ENCODE measurements around the gene ITSN1. TPM values are rescaled to one million over a fixed set of nuclear protein-coding genes. Genes with fewer than 3 reads are reported as not detected.

Gene ITSN1
- total RNA-seq, 1 experiment from 2014 or later: 88.5 TPM

- peaks cover 12% of the 10 kb centered on the region for H3K4me1 Mint-ChIP-seq (ENCODE audit: low read depth, unreplicated experiment)
- H3K27me3 ChIP-seq (replicated peaks; ENCODE audit: control insufficient read depth, insufficient read depth, low read length): no peaks in the 10 kb centered on the region
- ChIA-PET CTCF (interaction anchor here (0.6 kb wide), 1 partner anchor 698 kb away, joined by 3 read pairs; no protein-coding TSS in a partner anchor), POLR2A (no interaction called here)
- intact Hi-C loops (cut with micrococcal nuclease; ENCODE audit: unreplicated experiment): no loop called here
- H3K4me3 Mint-ChIP-seq (ENCODE audit: unreplicated experiment): no peak overlapping the region
- no peaks in the 10 kb centered on the region for H3K27me3 Mint-ChIP-seq (ENCODE audit: insufficient read depth, unreplicated experiment)
- no peaks in the 10 kb centered on the region for H3K36me3 ChIP-seq (ENCODE audit: control insufficient read depth, insufficient read depth, low read length)
- H3K4me1 ChIP-seq: peaks cover 10% of the 10 kb centered on the region; the same call in 1 of the 2 replicates
- no peaks in the 10 kb centered on the region for H3K9me3 ChIP-seq
- no peaks in the 10 kb centered on the region for H3K9me3 Mint-ChIP-seq (ENCODE audit: unreplicated experiment)
- TF ChIP-seq CTCF (IDR thresholded peaks at IDR 0.05; ENCODE audit: insufficient read depth in 1 of 2, low read depth in 1 of 2, low read length in 1 of 2, severe bottlenecking in 1 of 2, unreplicated experiment in 1 of 2): no peak
- BruUV-seq (replicated peaks): no TSS peak
- no peak overlapping the region for H3K4me3 ChIP-seq (ENCODE audit: low read depth, low read length)
- no peak overlapping the region for H3K27ac Mint-ChIP-seq (ENCODE audit: unreplicated experiment)
- DNase-seq: no peak
- peaks cover 26% of the 10 kb centered on the region for H3K36me3 Mint-ChIP-seq (ENCODE audit: insufficient read depth, unreplicated experiment)
These were observed 21.8 kb downstream of the ITSN1 start for GRCh38 chr21:33664135-33664534.

- Mint-ChIP-seq H3K4me1 (ENCODE audit: low read depth, unreplicated experiment) (peaks cover 19% of the 10 kb centered on the region), H3K27ac (ENCODE audit: unreplicated experiment) (no peak overlapping the region), H3K27me3 (ENCODE audit: insufficient read depth, unreplicated experiment) (no peaks in the 10 kb centered on the region), H3K4me3 (ENCODE audit: unreplicated experiment) (no peak overlapping the region), H3K9me3 (ENCODE audit: unreplicated experiment) (no peaks in the 10 kb centered on the region), H3K36me3 (ENCODE audit: insufficient read depth, unreplicated experiment) (peaks cover 27% of the 10 kb centered on the region)
- DNase-seq: no peak
- ChIA-PET CTCF (no interaction called here), POLR2A (no interaction called here)
- TF ChIP-seq CTCF (IDR thresholded peaks at IDR 0.05; ENCODE audit: insufficient read depth in 1 of 2, low read depth in 1 of 2, low read length in 1 of 2, severe bottlenecking in 1 of 2, unreplicated experiment in 1 of 2): no peak
- H3K9me3 ChIP-seq: no peaks in the 10 kb centered on the region
- intact Hi-C loops (cut with micrococcal nuclease; ENCODE audit: unreplicated experiment): no loop called here
- H3K27me3 ChIP-seq (replicated peaks; ENCODE audit: control insufficient read depth, insufficient read depth, low read length): no peaks in the 10 kb centered on the region
- no peaks in the 10 kb centered on the region for H3K36me3 ChIP-seq (ENCODE audit: control insufficient read depth, insufficient read depth, low read length)
- H3K4me3 ChIP-seq (ENCODE audit: low read depth, low read length): no peak overlapping the region
- peaks cover 10% of the 10 kb centered on the region; the same call in 1 of the 2 replicates for H3K4me1 ChIP-seq
- BruUV-seq (replicated peaks): no TSS peak
These were observed 23.9 kb downstream of the ITSN1 start for GRCh38 chr21:33666153-33666552.

- no peaks in the 10 kb centered on the region for H3K36me3 ChIP-seq (ENCODE audit: control insufficient read depth, insufficient read depth, low read length)
- H3K27ac Mint-ChIP-seq (ENCODE audit: unreplicated experiment): no peak overlapping the region
- no peaks in the 10 kb centered on the region for H3K9me3 ChIP-seq
- POLR2A ChIA-PET: no interaction called here
- no peak overlapping the region for H3K4me3 ChIP-seq (ENCODE audit: low read depth, low read length)
- CTCF ChIA-PET: no interaction called here
- no peaks in the 10 kb centered on the region; the same call in 1 of the 2 replicates for H3K4me1 ChIP-seq
- H3K9me3 Mint-ChIP-seq (ENCODE audit: unreplicated experiment): no peaks in the 10 kb centered on the region
- intact Hi-C loops (cut with micrococcal nuclease; ENCODE audit: unreplicated experiment): no loop called here
- peaks cover 8% of the 10 kb centered on the region for H3K4me1 Mint-ChIP-seq (ENCODE audit: low read depth, unreplicated experiment)
- H3K27me3 Mint-ChIP-seq (ENCODE audit: insufficient read depth, unreplicated experiment): no peaks in the 10 kb centered on the region
- BruUV-seq (replicated peaks): no TSS peak
- no peaks in the 10 kb centered on the region for H3K27me3 ChIP-seq (replicated peaks; ENCODE audit: control insufficient read depth, insufficient read depth, low read length)
- H3K4me3 Mint-ChIP-seq (ENCODE audit: unreplicated experiment): no peak overlapping the region
- no peak for DNase-seq
- no peak for TF ChIP-seq CTCF (IDR thresholded peaks at IDR 0.05; ENCODE audit: insufficient read depth in 1 of 2, low read depth in 1 of 2, low read length in 1 of 2, severe bottlenecking in 1 of 2, unreplicated experiment in 1 of 2)
- peaks cover 20% of the 10 kb centered on the region for H3K36me3 Mint-ChIP-seq (ENCODE audit: insufficient read depth, unreplicated experiment)
These were observed 25.3 kb downstream of the ITSN1 start for GRCh38 chr21:33667636-33668035.

Measured in Caco-2 (cell line).